GM21619 (cell line): ENCODE results near the gene PCDHGB6.
"Not testable (repeated sequence)": the region's sequence is repeated elsewhere in the genome, so short reads cannot be mapped to it uniquely, and the experiment has no call there.

Source experiments
- ATAC-seq: cut with Tn5 transposase; IDR thresholded peaks from one replicate; pipeline ENCODE4 v1.9.1; 2021; ENCODE audit not compliant: unreplicated experiment

The PCDHGB6 gene

GRCh38 chr5:141417494-141418172, 9.8 kb downstream of the PCDHGB6 start, which contains the start of gene PCDHGB7:
PCDHGB7 (plus strand) TSS chr5:141417677; CDS start chr5:141417860, 183 bp downstream.
- peak; percentile 73 for ATAC-seq

GRCh38 chr5:141419074-141419880, 11.5 kb downstream of the PCDHGB6 start:
- no peak for ATAC-seq

- ATAC-seq, result no peak
These were observed 13.2 kb downstream of the PCDHGB6 start, which contains the start of gene PCDHGA11 for GRCh38 chr5:141420855-141421488. PCDHGA11 (plus strand) TSS chr5:141421051; CDS start chr5:141421228, 177 bp downstream.

GRCh38 chr5:141421489-141421855, 13.7 kb downstream of the PCDHGB6 start:
- no peak for ATAC-seq

- no peak for ATAC-seq
These were observed 15.0 kb downstream of the PCDHGB6 start for GRCh38 chr5:141422742-141423291.

- no peak for ATAC-seq
These were observed 20.1 kb downstream of the PCDHGB6 start for GRCh38 chr5:141427783-141428426.

- peak; percentile 85 for ATAC-seq
These were observed 22.7 kb downstream of the PCDHGB6 start, which contains the start of gene PCDHGA12 for GRCh38 chr5:141430332-141431113. PCDHGA12 (plus strand) TSS chr5:141430507; CDS start chr5:141430760, 253 bp downstream.

GRCh38 chr5:141431286-141431685, 23.5 kb downstream of the PCDHGB6 start:
- peak; percentile 68 for ATAC-seq

- ATAC-seq, result not testable (repeated sequence)
These were observed 24.5 kb downstream of the PCDHGB6 start for GRCh38 chr5:141432308-141432707.

- not testable (repeated sequence) for ATAC-seq
These were observed 24.9 kb downstream of the PCDHGB6 start for GRCh38 chr5:141432726-141433125.

GRCh38 chr5:141434006-141434405, 26.2 kb downstream of the PCDHGB6 start:
- ATAC-seq, result no peak

GRCh38 chr5:141437221-141437620, 29.4 kb downstream of the PCDHGB6 start:
- no peak for ATAC-seq

GRCh38 chr5:141439411-141440141, 31.8 kb downstream of the PCDHGB6 start:
- ATAC-seq, result no peak

GRCh38 chr5:141440341-141440740, 32.5 kb downstream of the PCDHGB6 start:
- no peak for ATAC-seq

GRCh38 chr5:141441571-141442170, 33.9 kb downstream of the PCDHGB6 start:
- ATAC-seq, result no peak
